Measurements from ENCODE around the gene CCDC12.

CCDC12 gene

DNA sequence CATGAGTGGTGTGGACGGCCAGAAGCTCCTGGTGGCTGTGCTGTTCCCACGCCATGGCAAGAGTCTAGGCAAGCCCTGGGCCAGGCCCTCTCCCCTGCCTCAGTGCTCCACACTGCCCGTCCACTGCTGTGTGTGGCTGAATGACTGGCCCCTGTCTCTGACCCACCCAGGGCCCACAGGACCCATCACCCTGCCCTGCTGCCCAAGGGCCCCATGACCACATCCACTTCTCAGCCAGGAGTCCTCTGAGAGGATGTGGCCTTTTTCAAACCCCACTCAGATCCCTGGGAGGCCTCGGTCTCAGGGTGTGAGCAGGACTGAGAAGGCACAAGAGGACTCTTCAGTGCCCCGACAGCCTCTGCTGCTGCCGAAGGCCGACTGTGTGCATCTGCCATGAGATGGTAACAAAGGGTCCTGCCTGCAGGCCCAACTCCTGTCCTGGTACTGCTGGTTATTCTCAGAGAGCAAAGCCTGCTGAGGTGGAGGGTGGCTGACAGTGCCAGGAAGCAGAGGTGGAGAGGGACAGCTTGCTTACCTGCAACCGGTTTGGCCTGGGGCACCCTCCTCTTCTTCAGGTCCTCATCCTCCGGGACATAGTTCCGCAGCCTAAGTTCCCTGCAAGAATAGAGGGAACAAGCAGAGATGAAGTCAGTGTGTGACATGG is 51.5 kb downstream of the CCDC12 start:
- H3K9ac ChIP-seq (ENCODE audit: low read depth, low read length) = no peak overlapping the region
- H3K36me3 ChIP-seq (ENCODE audit: control insufficient read depth, insufficient read depth, low read length) = peaks cover 82% of the 10 kb centered on the region
- H3K9me3 ChIP-seq (ENCODE audit: control insufficient read depth, insufficient read depth, low read length) = no peaks in the 10 kb centered on the region
- no peak overlapping the region for H3K27ac ChIP-seq (ENCODE audit: low read depth, low read length)
- no peaks in the 10 kb centered on the region for H3K27me3 ChIP-seq (ENCODE audit: control insufficient read depth, insufficient read depth, low read length)
- H3K4me3 ChIP-seq (ENCODE audit: low read depth, low read length) = no peak overlapping the region
- no peaks in the 10 kb centered on the region for H3K4me1 ChIP-seq (ENCODE audit: control insufficient read depth, insufficient read depth, low read length)

DNA sequence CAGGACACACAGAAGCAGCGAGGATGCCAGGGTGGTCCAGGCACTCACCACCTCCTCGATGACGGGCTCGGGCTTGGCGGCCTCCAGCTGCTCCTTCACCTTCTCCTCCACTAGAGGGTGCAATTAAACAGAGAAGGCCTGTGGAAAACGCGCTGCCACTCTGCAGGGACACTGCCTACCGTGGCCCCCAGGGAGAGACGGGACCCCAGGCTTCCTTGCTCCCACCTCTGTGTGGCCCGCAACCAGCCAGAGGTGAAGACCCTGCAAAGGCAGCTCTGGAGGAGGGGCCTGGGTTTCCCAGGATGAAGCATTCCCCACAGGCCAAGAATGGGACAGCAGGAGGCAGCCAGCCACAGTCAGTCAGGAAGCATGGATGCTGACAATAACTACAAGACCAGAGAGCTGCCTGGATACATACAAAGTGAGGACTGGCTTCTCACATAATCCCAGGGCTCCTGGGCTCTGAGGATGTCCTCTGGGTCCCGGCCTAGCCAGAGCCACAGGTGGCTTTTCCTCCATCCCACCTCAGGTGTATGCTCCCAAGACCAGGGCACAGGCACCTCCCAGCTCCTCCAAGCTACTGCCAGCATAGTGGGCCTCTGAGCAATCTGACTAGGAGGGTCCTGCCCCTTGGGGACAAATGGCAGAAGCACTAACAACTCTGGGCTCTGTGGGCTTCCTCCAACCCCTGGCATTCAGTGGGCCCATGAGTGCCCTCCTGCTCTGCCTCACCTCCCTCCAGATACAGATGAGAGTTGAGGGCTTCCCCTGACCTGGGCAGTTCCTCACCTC is 52.8 kb downstream of the CCDC12 start:
- Histone ChIP-seq H3K9ac (ENCODE audit: low read depth, low read length) (no peak overlapping the region), H3K4me1 (ENCODE audit: control insufficient read depth, insufficient read depth, low read length) (no peaks in the 10 kb centered on the region), H3K9me3 (ENCODE audit: control insufficient read depth, insufficient read depth, low read length) (no peaks in the 10 kb centered on the region), H3K4me3 (ENCODE audit: low read depth, low read length) (no peak overlapping the region), H3K27me3 (ENCODE audit: control insufficient read depth, insufficient read depth, low read length) (no peaks in the 10 kb centered on the region), H3K36me3 (ENCODE audit: control insufficient read depth, insufficient read depth, low read length) (peaks cover 89% of the 10 kb centered on the region), H3K27ac (ENCODE audit: low read depth, low read length) (no peak overlapping the region)

DNA sequence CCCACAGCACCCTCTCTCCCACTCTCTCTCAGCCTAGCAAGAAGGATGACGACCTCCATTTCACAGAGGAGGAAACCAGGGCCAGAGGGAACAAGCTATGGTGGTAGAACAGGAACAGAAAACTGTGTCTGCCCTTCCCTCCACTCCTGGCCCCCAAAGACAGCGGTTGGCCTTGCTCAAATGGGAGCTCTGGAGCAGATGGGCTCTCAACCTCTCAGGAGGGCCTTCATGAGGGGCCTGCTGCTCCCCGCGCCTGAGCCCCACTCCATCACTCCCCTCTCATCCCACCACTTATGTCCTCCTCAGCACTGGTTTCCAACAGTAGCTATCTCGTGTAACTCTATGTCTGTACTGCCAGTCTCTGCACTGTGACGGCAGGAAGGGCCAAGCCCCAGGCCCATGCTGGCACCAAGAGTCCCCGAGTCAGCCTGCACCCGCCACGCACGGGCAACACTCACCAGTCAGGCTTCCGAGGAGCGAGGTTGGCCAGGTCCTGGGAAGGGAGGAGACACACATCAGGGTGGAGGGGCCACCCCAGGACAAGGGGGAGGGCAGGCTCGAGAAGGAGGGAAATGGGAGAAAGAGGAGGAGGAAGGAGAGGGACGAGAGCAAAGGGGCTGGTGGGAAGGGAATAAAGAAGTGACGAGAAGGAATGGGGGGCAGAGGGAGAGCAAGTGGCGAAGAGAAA is 53.5 kb downstream of the CCDC12 start:
- Histone ChIP-seq H3K9ac (ENCODE audit: low read depth, low read length) (no peak overlapping the region), H3K36me3 (ENCODE audit: control insufficient read depth, insufficient read depth, low read length) (peaks cover 93% of the 10 kb centered on the region), H3K4me1 (ENCODE audit: control insufficient read depth, insufficient read depth, low read length) (no peaks in the 10 kb centered on the region), H3K9me3 (ENCODE audit: control insufficient read depth, insufficient read depth, low read length) (0 out of 2 replicates have a peak, but pooled peaks cover 1% of the 10 kb centered on the region), H3K4me3 (ENCODE audit: low read depth, low read length) (no peak overlapping the region), H3K27ac (ENCODE audit: low read depth, low read length) (no peak overlapping the region), H3K27me3 (ENCODE audit: control insufficient read depth, insufficient read depth, low read length) (no peaks in the 10 kb centered on the region)

DNA sequence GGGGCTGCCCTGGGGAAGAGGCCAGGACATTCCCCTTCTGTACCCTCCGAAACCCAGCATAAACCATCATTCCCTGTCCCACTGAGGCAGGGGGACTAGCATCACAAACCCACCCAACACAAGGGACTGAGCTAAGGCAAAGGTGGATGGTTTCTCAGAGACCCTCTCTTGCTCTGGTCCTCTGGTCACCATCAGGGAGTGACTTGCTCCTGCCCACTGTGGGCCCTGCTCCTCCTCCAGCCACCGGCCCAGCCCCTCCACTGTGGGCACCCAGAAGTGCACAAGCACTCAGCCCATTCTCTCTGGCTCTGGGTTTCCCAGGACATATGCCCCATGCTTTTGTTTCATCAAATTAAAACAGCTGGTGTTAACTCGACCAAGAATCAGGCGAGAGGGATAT is 54.1 kb downstream of the CCDC12 start:
- 0 out of 2 replicates have a peak, but pooled peaks cover 5% of the 10 kb centered on the region for H3K9me3 ChIP-seq (ENCODE audit: control insufficient read depth, insufficient read depth, low read length)
- H3K27me3 ChIP-seq (ENCODE audit: control insufficient read depth, insufficient read depth, low read length) = no peaks in the 10 kb centered on the region
- no peak overlapping the region for H3K27ac ChIP-seq (ENCODE audit: low read depth, low read length)
- H3K9ac ChIP-seq (ENCODE audit: low read depth, low read length) = no peak overlapping the region
- no peaks in the 10 kb centered on the region for H3K4me1 ChIP-seq (ENCODE audit: control insufficient read depth, insufficient read depth, low read length)
- H3K4me3 ChIP-seq (ENCODE audit: low read depth, low read length) = no peak overlapping the region
- H3K36me3 ChIP-seq (ENCODE audit: control insufficient read depth, insufficient read depth, low read length) = peaks cover 94% of the 10 kb centered on the region

DNA sequence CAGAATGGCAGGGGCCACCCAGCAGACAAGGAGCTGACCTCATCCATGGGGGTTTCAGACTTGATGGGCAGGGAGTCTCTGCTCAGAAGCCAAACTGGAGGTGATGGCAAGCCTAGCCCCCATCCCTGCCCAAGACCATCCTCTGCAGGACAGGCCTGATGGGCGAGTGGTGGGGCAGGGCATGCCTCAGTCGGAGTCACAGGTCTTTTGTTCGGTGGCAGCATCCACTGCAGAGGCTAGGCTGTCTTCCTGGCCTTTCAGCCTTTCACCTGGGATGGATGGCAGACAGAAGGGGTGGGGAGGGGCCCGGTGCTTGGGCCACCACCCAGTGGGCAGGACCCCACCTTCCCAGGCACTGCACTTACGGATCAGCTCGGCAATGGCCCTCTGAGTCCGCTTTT is 54.7 kb downstream of the CCDC12 start:
- H3K4me1 ChIP-seq (ENCODE audit: control insufficient read depth, insufficient read depth, low read length) = no peaks in the 10 kb centered on the region
- H3K27ac ChIP-seq (ENCODE audit: low read depth, low read length) = no peak overlapping the region
- H3K36me3 ChIP-seq (ENCODE audit: control insufficient read depth, insufficient read depth, low read length) = peaks cover 93% of the 10 kb centered on the region
- H3K27me3 ChIP-seq (ENCODE audit: control insufficient read depth, insufficient read depth, low read length) = no peaks in the 10 kb centered on the region
- no peak overlapping the region for H3K9ac ChIP-seq (ENCODE audit: low read depth, low read length)
- H3K4me3 ChIP-seq (ENCODE audit: low read depth, low read length) = no peak overlapping the region
- 0 out of 2 replicates have a peak, but pooled peaks cover 5% of the 10 kb centered on the region for H3K9me3 ChIP-seq (ENCODE audit: control insufficient read depth, insufficient read depth, low read length)

DNA sequence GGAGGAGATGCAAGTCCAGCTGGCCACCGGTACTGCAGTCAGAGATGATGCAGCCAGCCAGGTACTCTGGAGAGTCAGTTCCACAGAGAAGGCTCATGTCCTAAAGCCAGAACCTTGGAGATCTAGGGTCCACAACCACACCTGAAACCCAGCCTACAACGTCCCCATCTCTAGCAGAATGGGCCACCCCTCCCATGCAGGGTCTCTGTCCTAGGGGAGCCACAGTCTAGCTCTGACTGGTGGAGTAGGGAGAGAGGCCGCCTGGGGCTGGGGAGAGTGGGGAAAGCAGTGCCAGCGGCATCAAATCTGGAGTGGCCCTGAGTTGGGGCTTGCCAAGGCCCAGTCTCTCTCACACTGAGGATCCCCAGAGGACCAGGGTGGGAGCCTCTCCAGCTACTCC is 55.5 kb downstream of the CCDC12 start:
- Histone ChIP-seq H3K36me3 (ENCODE audit: control insufficient read depth, insufficient read depth, low read length) (peaks cover 85% of the 10 kb centered on the region), H3K9ac (ENCODE audit: low read depth, low read length) (no peak overlapping the region), H3K9me3 (ENCODE audit: control insufficient read depth, insufficient read depth, low read length) (0 out of 2 replicates have a peak, but pooled peaks cover 5% of the 10 kb centered on the region), H3K27ac (ENCODE audit: low read depth, low read length) (no peak overlapping the region), H3K4me3 (ENCODE audit: low read depth, low read length) (no peak overlapping the region), H3K4me1 (ENCODE audit: control insufficient read depth, insufficient read depth, low read length) (no peaks in the 10 kb centered on the region), H3K27me3 (ENCODE audit: control insufficient read depth, insufficient read depth, low read length) (no peaks in the 10 kb centered on the region)

GRCh38 chr3:46918634-46919033 is 57.9 kb downstream of the CCDC12 start:
- no peaks in the 10 kb centered on the region for H3K27me3 ChIP-seq (ENCODE audit: control insufficient read depth, insufficient read depth, low read length)
- peaks cover 63% of the 10 kb centered on the region for H3K36me3 ChIP-seq (ENCODE audit: control insufficient read depth, insufficient read depth, low read length)
- no peak overlapping the region for H3K27ac ChIP-seq (ENCODE audit: low read depth, low read length)

GRCh38 chr3:46918202-46918601 is 58.3 kb downstream of the CCDC12 start:
- peaks cover 59% of the 10 kb centered on the region for H3K36me3 ChIP-seq (ENCODE audit: control insufficient read depth, insufficient read depth, low read length)
- no peak overlapping the region for H3K9ac ChIP-seq (ENCODE audit: low read depth, low read length)
- no peak overlapping the region for H3K4me3 ChIP-seq (ENCODE audit: low read depth, low read length)
- no peaks in the 10 kb centered on the region for H3K27me3 ChIP-seq (ENCODE audit: control insufficient read depth, insufficient read depth, low read length)
- no peaks in the 10 kb centered on the region for H3K4me1 ChIP-seq (ENCODE audit: control insufficient read depth, insufficient read depth, low read length)
- H3K27ac ChIP-seq (ENCODE audit: low read depth, low read length) = no peak overlapping the region
- H3K9me3 ChIP-seq (ENCODE audit: control insufficient read depth, insufficient read depth, low read length) = 0 out of 2 replicates have a peak, but pooled peaks cover 5% of the 10 kb centered on the region

More at GRCh38 chr3:46918634-46919033, 57.9 kb downstream of the CCDC12 start:
- no peak overlapping the region for H3K4me3 ChIP-seq (ENCODE audit: low read depth, low read length)
- no peaks in the 10 kb centered on the region for H3K4me1 ChIP-seq (ENCODE audit: control insufficient read depth, insufficient read depth, low read length)
- 0 out of 2 replicates have a peak, but pooled peaks cover 5% of the 10 kb centered on the region for H3K9me3 ChIP-seq (ENCODE audit: control insufficient read depth, insufficient read depth, low read length)
- no peak overlapping the region for H3K9ac ChIP-seq (ENCODE audit: low read depth, low read length)

- Histone ChIP-seq H3K27me3 (ENCODE audit: control insufficient read depth, insufficient read depth, low read length) (no peaks in the 10 kb centered on the region), H3K27ac (ENCODE audit: low read depth, low read length) (no peak overlapping the region), H3K36me3 (ENCODE audit: control insufficient read depth, insufficient read depth, low read length) (peaks cover 50% of the 10 kb centered on the region), H3K9me3 (ENCODE audit: control insufficient read depth, insufficient read depth, low read length) (0 out of 2 replicates have a peak, but pooled peaks cover 5% of the 10 kb centered on the region), H3K4me1 (ENCODE audit: control insufficient read depth, insufficient read depth, low read length) (no peaks in the 10 kb centered on the region), H3K4me3 (ENCODE audit: low read depth, low read length) (no peak overlapping the region), H3K9ac (ENCODE audit: low read depth, low read length) (no peak overlapping the region)
Measured at GRCh38 chr3:46917257-46917656, 59.3 kb downstream of the CCDC12 start.

DNA sequence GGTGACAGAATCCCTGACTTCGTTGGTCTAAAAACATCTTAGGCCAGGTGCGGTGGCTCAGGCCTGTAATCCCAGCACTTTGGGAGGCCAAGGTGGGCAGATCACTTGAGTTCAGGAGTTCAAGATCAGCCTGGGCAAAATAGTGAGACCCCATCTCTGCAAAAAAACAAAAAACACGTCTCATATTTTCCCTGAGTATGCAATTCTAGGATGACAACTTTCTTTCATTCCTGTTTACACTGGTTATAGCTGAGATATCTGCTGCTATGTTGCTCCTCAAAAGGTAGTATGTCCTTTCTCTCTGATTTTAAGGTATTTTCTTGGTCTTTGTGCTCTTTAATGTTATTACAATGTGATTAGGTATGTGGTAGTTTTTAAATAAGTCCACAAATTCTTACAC is 59.7 kb downstream of the CCDC12 start:
- H3K36me3 ChIP-seq (ENCODE audit: control insufficient read depth, insufficient read depth, low read length) = peaks cover 45% of the 10 kb centered on the region
- no peak overlapping the region for H3K4me3 ChIP-seq (ENCODE audit: low read depth, low read length)
- H3K27ac ChIP-seq (ENCODE audit: low read depth, low read length) = no peak overlapping the region
- H3K9ac ChIP-seq (ENCODE audit: low read depth, low read length) = no peak overlapping the region
- no peaks in the 10 kb centered on the region for H3K27me3 ChIP-seq (ENCODE audit: control insufficient read depth, insufficient read depth, low read length)
- H3K9me3 ChIP-seq (ENCODE audit: control insufficient read depth, insufficient read depth, low read length) = 0 out of 2 replicates have a peak, but pooled peaks cover 5% of the 10 kb centered on the region
- H3K4me1 ChIP-seq (ENCODE audit: control insufficient read depth, insufficient read depth, low read length) = no peaks in the 10 kb centered on the region

Measured in HUES48 (cell line).